SHP77 treated with DMSO at 0.1 percent for 48 hours (cell line): ENCODE results near the gene HLCS.
"Not testable (repeated sequence)": the region's sequence is repeated elsewhere in the genome, so short reads cannot be mapped to it uniquely, and the experiment has no call there.

ENCODE experiments used
- DNase-seq: peaks from one replicate; lab custom pipeline; 2025; lab: John Stamatoyannopoulos, UW

Gene HLCS

DNA sequence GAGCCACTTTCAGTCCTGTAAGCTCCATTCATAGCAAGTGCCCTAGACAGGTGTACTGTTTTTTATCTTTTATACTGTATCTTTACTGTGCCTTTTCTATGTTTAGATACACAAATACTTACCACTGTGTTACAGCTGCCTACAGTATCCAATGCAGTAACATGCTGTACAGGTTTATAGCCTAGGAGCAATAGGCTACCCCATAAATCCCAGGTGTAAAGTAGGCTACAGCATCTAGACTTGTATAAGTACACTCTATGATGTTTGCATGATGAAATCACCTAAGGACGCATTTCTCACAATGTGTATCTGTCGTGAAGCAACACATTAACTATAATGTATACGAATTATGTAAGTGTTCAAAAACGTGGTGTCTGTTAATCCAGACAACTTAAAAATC, 10.7 kb downstream of the HLCS start:
- DNase-seq: no peak

DNA sequence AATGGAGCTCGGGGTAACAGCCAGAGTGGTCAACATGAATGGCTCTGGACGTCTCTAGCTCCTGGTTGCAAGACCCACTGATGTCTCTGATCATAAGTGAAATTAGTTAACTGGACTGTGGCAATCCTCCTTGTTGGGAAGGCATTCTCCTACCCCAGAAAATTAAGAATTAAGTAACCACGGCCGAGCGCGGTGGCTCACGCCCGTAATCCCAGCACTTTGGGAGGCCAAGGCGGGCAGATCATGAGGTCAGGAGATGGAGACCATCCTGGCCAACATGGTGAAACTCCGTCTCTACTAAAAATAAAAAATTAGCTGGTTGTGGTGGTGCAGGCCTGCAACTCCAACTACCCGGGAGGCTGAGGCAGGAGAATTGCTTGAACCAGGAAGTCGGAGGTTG, 14.1 kb downstream of the HLCS start:
- DNase-seq: not testable (repeated sequence)

DNA sequence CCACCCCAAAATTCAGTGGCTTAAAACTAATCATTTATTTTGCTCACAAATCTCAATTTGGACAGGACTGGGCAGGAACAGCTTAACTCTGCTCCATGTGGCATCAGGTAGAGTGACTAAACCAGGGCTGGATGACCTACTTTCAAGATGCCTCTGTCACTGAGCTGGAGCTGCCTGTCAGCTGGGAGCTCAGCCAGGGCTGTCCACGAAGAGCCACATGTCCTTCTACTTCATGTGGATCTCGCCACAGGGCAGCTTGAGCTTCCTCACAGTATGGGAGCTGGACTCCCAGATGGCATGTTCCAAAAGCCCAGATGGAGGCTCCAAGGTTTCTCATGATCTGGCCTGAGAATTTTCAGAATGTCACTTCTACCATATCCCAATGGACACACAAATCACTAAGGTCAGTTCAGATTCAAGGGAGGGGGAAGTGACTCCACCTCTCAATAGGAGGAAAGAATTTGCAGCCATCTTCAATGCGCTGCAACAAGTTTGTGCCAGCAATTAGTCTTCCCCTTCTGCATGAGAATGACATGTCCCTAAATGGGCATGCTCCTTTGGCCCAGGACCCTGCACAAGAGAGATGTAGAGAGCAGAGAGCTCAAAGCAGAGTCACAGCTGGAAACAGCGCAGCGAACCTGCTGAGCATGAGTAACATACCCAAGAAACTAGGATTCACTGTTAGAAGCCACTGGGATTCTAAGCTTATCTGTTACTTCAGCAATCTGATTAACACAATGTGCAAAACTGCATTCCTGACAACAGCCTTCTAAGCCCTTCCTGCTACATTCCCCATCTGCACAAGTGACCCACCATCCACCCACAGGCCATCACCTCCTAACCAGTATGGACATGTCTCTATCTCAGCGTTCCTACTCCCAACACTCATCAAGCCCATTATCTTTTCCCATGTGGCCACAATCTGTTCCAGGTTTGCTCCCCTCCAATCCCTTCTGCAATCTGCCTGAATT, 17.0 kb downstream of the HLCS start:
- no peak for DNase-seq

DNA sequence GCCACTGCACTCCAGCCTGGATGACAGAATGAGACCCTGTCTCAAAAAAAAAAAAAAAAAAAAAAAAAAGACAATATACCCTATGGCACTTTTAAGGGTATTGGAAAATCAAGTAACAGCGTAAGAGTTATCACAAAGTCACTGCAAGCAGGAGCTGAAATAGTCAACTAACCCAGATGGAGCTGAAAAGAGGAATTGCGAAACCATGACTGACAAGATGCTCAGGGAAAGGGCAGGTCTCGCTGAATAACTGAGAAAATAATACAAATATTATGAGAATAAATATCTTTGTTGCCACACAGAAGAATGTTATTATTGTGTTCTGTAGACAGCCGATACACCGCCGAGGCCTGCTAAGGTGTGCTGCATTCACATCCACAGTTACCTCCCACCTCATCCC, 17.8 kb downstream of the HLCS start:
- no peak for DNase-seq

DNA sequence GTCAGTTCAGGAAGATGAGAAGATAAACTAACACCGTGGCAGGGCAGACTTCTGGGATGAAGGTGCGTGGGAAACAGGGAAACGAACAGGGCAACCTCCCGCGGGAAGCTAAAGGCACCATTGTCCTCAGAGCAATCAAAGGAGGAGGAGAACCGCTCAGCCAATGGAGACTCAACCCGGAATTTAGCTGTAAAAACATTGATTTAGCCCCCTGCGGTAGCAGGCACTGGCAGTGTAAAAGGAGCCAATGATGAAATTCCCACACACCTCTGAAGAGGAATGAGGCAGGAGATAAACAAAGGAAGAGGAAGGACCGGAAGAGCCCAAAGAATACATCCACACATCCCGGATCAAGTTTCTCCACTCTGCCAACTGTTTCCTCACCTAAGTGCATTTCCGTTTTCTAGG, 19.5 kb downstream of the HLCS start:
- no peak for DNase-seq

DNA sequence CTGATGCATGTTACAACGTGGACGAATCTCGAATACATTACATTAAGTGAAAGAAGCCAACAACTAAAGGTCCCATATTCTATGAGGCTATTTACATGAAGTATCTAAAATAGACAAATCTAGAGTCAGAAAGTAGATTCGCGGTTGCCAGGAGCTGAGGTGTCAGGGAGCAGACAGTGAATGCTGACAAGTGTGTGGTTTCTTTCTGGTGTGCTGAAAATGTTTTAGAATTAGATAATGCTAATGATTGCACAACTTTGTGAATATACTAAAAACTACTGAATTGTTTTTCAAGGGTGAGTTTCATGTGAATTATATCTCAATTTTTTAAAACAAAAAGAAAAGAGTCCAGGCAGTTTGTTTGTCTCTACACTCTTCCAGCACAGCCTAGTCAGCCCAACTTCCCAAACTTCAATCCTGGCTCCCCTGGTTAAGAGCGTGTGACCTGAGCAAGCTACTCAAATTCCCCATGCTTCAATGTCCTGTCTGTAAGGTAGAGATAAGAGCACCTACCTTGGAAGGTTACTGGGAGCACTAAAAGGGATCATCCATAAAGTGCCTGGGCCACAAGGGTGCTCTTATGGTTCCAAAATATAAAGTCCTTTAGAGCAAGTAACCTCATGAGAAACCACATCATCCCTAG, 20.9 kb downstream of the HLCS start:
- DNase-seq: no peak

DNA sequence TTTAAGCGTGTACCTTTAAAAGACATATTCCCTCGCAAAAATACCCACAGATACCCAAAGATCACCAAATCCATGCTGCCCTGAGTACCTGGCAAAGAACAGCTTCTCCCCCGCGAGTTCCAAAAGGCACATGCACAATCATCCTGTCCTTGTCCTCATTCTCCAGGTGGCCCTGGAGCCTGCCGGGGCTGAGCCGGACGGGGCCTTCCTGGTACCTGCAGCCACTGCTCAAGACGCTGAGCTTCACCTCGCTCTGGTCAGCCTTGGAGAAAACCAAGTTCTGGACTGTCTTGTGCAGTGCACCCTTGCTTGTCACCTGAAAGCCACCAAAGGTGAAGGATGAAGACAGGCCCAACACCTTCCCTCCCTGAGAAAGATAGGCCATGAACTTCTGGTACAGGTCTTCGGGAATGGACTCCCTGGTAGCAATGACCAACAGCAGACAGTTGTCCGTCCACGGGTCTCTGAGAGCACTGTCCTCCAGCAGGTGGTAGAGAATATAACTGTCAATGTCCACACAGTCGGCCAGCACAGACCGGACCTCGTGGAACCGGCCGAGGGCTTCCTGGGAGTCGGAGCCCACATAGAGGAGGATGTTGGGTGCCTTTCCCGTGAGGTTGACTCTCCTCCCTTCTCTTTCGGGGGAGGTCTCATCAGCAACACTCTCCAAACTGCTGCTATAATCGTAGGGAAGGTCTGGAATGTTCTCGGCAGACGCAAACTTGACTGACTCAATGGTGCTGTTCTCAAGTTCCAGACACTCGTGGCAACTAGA, 29.9 kb downstream of the HLCS start:
- no peak for DNase-seq

DNA sequence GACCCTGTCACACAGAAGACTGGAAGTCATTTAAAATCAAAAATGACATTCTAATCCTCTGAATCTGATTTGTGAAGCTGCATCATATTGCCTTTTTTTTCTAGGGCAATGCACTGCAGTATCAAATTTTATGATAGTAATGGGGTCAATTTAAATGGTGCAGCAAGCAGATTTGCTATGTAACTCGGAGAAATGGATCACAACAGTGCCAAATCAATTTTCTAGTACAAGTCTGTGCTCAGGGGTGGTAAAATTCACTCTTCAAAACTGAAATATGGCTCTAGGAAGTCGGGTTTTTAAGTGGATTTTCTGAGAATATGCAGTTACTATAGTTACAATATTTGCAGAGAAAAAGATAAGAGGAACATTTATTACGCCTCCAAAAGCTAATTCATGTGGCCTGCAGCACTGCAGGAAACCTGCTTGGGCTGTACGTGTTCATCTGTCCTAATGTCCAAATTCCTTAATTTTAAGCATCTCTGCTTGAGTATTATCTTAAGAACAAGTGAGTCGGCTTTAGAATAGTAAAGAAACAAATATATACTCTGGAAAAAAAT, 31.5 kb downstream of the HLCS start:
- DNase-seq: no peak

DNA sequence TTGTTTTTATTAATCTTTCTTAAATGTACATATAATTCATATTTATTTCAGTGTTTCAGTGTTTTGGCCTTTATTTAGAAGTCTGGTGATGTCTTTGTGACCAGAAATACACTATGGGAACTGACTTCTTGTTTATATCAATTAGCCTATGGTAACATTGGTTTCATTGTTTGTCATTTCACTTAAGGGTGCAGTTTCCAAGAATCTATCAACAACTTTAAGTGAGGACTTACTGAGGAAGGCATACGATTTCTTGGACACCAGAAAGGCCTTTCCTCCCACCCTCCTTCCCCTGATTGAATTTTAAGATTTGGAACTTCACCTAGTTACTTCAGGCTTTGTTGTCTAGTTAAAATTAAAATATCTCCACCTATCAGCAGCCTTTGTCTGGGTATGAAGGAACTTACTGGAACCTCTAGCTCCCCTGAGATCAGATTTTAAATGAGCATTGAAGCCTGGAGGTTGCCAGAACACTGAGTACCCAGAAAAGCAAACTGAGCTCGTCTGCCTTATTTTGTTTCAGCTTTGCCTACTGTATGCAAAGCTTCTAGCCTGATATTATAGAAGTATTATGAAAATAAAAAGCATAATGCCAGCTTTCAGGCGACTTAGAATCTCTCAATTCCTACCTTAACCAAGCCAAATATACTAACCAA, 34.2 kb downstream of the HLCS start:
- no peak for DNase-seq

DNA sequence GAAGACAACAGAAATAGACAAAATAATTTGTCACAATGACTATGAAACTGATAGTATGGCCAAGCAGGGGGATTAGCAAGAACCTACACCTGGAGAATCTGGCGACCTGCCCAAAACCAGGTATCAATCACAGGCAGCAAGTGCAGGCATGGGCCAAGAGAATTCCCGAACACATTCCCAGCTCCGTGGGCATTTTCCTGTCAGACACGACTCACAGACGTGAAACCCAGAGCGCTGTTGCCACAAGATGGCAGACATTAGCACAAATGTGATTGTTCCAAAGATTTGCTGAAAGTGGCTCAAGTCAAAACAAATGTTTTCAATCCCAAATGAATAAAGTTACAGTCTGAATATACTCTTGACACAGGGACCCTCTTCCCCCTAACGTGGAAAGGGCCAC, 36.8 kb downstream of the HLCS start:
- DNase-seq: no peak

DNA sequence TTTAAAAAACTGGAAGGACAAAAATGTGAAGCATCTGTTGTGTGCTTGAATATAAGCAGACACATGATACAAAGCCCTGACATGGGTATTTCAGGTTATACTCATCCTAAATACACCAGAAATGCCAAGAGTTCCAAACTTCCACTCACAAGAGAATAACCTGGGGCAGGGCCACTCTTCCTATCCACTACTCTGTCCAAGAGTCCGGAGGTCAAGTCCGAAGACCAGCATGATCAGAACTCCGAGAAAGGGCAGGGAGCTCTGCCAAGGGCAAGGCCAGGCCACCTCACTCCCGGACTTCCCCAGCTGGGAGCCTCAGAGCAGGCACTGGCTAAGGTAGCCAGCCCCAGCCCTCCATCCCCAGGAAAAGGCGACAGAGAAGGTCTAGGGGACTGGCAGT, 37.5 kb downstream of the HLCS start:
- no peak for DNase-seq

DNA sequence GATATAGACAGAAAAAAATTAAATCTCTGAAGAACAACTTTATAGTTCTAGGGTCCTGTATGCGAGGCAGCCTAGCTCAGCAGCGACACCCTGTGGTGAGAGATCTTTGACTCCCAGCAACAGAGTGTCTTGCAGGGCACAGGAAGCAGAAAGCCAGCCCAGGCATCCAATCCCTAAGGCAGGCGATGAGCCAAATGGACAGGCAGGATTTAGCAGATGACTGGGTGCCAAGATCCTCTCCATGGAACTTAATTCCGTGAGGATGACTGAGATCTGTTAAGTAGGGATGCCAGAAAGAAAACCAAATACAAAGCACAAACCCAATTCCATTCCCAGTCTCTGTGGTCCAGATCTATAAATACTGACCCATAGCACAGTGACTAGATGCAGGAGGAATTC, 38.8 kb downstream of the HLCS start:
- DNase-seq: peak; percentile 55

DNA sequence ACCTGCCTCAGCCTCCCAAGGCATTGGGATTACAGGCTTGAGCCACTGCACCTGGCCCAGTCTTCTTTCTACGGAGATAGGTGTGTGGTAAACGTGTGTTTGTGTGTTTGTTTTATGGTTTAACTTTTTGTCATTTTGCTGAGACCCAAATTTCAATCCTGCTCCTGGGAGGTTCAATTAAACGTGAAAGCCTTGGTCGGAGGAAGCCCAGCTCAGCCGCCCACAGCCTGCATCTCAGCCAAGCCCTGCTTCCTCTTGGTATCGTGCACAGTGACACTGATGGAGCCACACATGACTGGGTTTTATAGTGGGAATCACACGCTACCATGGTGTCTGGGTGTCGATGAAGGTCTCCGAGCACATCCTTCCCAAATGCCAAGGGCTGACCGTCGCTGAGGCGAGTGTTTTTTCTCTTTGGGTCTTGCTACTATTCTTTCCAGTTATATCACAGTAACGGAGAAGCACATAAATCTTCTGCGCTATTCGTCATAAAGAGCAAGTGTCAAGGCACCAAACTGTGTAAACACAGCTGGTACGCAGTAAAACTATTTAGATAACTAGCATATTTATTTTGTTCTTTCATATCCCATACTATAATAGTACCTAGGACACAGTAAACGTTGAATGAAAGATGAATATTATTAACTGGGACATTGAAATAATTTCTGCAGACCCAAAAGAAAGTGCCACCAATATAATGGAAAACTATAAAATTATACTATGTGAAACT, 39.3 kb downstream of the HLCS start:
- peak; percentile 55 for DNase-seq

DNA sequence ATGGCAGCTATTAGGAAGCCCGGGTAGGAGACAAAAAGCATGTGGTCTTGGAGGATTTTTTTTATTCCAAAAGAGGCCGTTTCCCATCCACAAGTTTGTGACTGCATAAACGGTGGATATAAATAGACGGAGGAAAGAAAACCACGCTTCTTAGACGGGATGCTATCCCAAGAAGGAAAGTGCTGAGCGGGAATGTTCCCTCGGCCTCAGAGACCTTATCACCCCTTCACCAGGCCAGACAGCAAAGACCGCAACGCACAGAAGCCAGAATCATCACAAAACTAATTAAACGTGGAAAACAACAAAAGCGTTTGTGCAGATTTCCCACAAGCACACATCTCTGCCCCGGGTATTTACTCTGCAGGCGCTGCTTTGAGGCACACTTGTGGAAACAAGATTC, 43.2 kb downstream of the HLCS start:
- DNase-seq: no peak

DNA sequence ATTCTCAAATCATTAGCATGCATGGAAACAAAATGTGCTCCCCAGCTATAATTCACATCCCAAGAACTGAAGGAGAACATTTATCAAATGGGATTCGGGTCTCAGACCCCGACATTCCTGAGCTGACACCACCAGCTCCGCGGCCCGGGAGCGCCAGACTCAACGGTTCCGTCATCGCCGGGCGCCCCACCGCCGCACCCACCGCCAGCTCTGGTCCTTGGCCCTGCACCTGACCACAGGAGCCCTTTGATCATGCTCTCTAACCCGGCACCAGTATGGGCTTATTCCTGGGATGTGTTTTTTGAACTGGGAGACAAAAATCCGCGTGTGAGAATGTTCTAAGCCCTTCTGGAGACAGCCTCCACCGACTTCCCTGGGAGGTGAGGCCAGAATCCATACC, 43.6 kb downstream of the HLCS start:
- DNase-seq: no peak

DNA sequence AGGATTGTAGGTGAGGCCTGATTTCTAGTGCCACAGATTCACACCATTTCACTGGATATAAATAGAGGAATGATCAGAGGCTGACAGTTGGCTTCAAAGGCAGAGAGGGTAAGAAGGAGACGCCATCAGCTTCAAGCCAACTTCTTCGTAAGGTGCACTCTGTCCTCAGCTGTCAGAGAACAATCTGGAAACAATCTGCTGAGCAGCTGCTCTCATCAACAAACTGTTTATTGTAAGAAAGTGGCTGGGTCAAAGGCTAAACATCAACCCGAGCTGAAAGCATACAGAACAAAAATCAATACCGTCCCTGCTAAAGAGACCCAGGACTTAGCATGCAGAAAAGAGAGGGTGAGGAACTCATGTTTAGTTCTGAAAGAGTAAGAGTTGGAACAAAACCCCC, 48.2 kb downstream of the HLCS start:
- DNase-seq: no peak

DNA sequence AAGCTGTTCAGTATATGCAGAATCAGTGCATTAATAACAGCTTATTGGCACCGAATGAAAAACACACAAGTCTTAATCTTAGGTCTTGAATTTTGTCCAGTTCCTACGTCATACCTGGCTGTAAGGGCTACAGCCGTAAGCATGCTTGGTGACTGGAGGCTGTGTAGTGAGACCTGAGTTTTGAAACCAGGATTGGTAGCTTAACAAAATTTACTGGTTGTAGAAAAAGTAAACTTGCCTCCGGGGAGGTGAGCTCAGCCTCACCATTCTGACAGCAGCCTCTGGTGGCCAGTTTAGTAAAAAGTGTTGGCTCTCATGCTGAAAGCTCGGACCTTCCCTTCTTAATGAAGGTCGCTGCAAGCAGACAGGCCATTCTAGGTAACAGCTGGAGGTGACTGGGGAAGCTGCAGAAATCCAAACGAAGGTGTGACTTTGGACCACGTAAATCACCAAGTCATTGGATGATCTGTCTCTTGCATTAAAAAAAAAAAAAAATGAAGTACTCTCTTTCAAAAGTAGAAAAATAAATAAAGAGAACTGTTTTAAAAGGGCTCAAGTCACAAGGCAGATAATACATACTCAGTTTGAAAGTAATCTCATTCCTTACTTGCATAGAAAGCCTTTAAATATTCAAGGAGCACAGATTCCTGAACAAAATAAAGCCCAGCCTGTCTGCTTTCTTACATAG, 48.9 kb downstream of the HLCS start:
- DNase-seq: no peak

DNA sequence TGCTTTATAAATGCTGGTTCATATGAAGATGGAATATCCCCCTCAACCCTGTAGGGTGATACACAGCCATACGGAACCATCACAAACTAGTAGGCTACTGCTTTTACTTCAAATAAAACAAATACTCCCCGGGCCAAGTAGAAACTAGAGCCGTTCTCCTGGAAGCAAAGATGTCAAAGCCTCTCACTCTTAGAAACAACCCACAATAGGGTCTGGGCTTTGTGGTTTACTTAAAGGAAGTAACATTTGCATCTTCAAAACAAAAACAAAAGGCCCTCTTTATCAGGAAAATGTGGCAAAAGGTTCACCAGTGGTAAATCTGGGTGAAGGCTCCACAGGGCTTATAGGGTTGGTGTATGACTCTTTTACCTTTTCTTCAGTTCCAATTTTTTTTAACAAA, 49.8 kb downstream of the HLCS start:
- no peak for DNase-seq

DNA sequence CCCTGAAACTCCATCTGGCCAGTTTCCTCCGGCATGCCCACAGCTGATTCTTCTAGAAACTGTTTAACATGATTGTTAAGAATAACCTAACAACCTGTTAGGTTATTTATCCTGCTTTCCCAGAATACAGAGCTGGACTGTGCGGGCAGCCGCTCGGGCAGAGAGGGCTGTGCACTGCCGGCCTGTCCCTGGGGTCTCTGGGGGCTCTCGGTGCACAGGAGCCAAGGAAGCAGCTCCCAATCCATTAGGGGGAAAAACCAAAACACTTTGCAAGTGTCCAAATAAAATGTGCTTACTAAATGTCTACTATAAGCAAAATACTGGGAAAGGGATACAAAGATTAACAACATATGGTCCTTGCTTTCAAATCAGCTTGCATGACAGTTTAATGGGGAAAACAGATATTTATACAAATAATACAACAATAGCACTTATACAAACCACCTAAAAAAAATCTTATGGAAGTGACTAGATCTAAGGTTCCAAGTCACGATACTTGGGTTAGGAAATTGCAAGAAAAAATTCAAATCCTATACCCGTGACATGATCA, 50.7 kb downstream of the HLCS start:
- no peak for DNase-seq

DNA sequence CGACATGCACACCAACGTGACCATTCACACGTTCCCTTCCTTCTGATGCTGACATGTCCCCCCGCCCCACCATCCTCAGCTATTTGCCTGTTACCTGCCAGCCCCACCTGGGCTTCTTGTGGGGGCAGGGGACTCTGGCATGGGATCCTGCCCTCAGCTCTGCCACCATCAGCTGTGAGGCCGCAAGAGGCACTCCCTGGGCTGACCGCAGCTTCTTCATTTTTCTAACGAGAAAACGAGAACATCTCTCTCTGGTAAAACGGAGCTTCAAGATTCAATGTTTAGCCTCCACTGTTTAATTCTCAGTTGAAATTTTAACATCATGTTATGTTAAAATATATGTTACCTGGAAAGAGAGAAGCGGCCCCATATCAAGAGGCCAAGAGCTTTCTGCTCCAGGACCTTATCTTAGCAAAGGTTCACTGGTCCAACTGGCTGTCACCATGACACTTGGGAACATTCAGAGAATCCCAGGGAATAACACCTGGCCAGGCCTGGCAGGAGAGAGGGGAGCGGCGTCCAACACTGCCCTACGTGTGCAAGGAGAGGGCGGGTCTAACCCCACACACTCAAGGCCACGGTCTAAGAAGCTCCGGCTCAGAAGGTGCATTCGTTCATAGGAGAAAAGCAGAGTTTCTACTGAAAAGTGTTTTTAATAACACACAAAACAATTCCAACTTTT, 51.3 kb downstream of the HLCS start:
- no peak for DNase-seq
